Loucy (cell line): ENCODE results near the gene CPNE6.

Experiments
- H2AFZ ChIP-seq: fragments of 200-600 bp; sonication (generic); 2 replicates; pipeline ENCODE4 v1.6.0; 2016; ENCODE audit warnings: antibody characterized with exemption, mild to moderate bottlenecking, low read length, moderate library complexity
- H3F3A ChIP-seq: fragments of 200-600 bp; 2 replicates; pipeline ENCODE4 v1.6.0; 2016; ENCODE audit warnings: antibody characterized with exemption, low read depth, mild to moderate bottlenecking
- H3K27me3 ChIP-seq: fragments of 200-600 bp; sonication (generic); 2 replicates; pipeline ENCODE4 v1.6.1; 2014; ENCODE audit warnings: low read length, mild to moderate bottlenecking; ENCODE audit not compliant: insufficient read depth, poor library complexity, severe bottlenecking
- H3K36me3 ChIP-seq: fragments of 200-600 bp; sonication (generic); 2 replicates; pipeline ENCODE4 v1.6.1; 2016; ENCODE audit warnings: low read length; ENCODE audit not compliant: insufficient read depth
- H3K4me1 ChIP-seq: fragments of 200-600 bp; sonication (generic); 2 replicates; pipeline ENCODE4 v1.5.1; 2014; ENCODE audit warnings: low read length, mild to moderate bottlenecking; ENCODE audit not compliant: insufficient read depth, poor library complexity, severe bottlenecking
- H3K4me2 ChIP-seq: fragments of 200-600 bp; sonication (generic); 2 replicates; pipeline ENCODE4 v1.6.0; 2014; ENCODE audit warnings: antibody characterized with exemption, low read length, low read depth, mild to moderate bottlenecking; ENCODE audit not compliant: poor library complexity, severe bottlenecking
- H3K4me3 ChIP-seq: fragments of 200-600 bp; sonication (generic); 2 replicates; pipeline ENCODE4 v1.5.1; 2014; ENCODE audit warnings: low read length, mild to moderate bottlenecking, mixed read lengths; ENCODE audit not compliant: poor library complexity, severe bottlenecking
- H3K79me2 ChIP-seq: fragments of 200-600 bp; sonication (generic); 2 replicates; pipeline ENCODE4 v1.6.1; 2014; ENCODE audit warnings: low read length; ENCODE audit not compliant: insufficient read depth
- H3K9ac ChIP-seq: fragments of 200-600 bp; sonication (generic); 2 replicates; pipeline ENCODE4 v1.6.0; 2014; ENCODE audit warnings: mild to moderate bottlenecking, low read depth, low read length, moderate library complexity; ENCODE audit not compliant: poor library complexity, severe bottlenecking
- H3K9me2 ChIP-seq: fragments of 200-600 bp; sonication (generic); replicated peaks from 2 replicates; pipeline ENCODE4 v1.6.1; 2016; ENCODE audit warnings: low read depth, low read length, mixed read lengths
- H3K9me3 ChIP-seq: fragments of 200-600 bp; sonication (generic); 2 replicates; pipeline ENCODE4 v1.6.1; 2014; ENCODE audit warnings: mild to moderate bottlenecking, antibody characterized with exemption, low read length, low read depth; ENCODE audit not compliant: insufficient read depth
- H4K20me1 ChIP-seq: fragments of 200-600 bp; sonication (generic); 2 replicates; pipeline ENCODE4 v1.6.0; 2014; ENCODE audit warnings: antibody characterized with exemption, low read length, mild to moderate bottlenecking; ENCODE audit not compliant: insufficient read depth, poor library complexity, severe bottlenecking
- EZH2phosphoT487 ChIP-seq: fragments of 200-600 bp; IDR thresholded peaks from 2 replicates; pipeline ENCODE4 v1.6.1; 2018; ENCODE audit warnings: antibody characterized with exemption, mild to moderate bottlenecking, moderate library complexity, borderline replicate concordance
- TF ChIP-seq, protein P1 (sequence below): fragments of 200-600 bp; sonication (generic); conservative IDR thresholded peaks from 2 replicates; pipeline ENCODE4 v1.5.1; 2014; ENCODE audit warnings: mild to moderate bottlenecking, antibody characterized with exemption, low read length

CPNE6 gene

DNA sequence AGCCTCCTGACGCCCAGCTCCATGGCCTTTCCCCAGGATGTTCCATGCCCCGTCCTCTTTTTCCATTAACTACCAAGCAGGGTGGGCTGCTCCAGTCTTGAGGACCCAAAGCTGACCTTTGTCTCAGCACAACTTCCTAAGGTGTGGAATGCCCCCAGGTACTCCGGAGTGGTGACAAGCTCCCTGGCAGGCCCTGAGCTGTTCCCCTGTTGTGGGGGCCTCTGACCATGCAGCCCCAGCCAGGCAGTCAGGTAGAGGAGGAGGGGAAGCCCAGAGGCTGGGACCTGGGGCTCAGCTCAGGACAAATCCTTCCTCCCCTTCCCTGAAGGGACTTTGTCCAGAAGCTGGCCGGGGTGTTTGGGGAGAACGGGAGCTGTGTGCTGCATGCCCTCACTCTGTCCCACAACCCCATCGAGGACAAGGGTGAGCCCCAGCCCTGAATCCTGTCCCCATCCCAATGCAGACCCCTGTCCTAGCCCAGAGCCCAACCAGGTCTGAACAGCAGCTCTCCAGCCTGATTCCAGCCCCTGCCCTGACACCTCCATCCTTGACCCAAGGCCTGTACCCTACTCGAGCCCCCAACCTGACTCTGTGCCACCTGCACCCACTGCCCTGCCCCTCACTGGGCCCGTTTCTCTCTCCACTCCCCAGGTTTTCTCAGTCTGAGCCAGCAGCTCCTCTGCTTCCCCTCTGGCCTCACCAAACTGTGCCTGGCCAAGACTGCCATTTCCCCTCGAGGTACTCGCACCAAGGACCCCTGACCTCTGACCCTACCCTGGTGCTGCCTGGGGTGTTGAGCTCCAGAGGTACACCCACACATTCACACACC is 15.2 kb upstream of the CPNE6 start:
- no peaks in the 10 kb centered on the region for H3K79me2 ChIP-seq
- H3K9ac ChIP-seq: no peak overlapping the region
- H3F3A ChIP-seq: no peaks in the 10 kb centered on the region
- no peaks in the 10 kb centered on the region for H4K20me1 ChIP-seq
- no peaks in the 10 kb centered on the region for H3K9me3 ChIP-seq
- no peak overlapping the region for H3K4me3 ChIP-seq
- H3K4me2 ChIP-seq: no peak overlapping the region
- H2AFZ ChIP-seq: no peak overlapping the region
- no peaks in the 10 kb centered on the region for H3K9me2 ChIP-seq
- H3K36me3 ChIP-seq: no peaks in the 10 kb centered on the region
- peaks cover 15% of the 10 kb centered on the region for H3K4me1 ChIP-seq
- TF ChIP-seq, protein P1, sequence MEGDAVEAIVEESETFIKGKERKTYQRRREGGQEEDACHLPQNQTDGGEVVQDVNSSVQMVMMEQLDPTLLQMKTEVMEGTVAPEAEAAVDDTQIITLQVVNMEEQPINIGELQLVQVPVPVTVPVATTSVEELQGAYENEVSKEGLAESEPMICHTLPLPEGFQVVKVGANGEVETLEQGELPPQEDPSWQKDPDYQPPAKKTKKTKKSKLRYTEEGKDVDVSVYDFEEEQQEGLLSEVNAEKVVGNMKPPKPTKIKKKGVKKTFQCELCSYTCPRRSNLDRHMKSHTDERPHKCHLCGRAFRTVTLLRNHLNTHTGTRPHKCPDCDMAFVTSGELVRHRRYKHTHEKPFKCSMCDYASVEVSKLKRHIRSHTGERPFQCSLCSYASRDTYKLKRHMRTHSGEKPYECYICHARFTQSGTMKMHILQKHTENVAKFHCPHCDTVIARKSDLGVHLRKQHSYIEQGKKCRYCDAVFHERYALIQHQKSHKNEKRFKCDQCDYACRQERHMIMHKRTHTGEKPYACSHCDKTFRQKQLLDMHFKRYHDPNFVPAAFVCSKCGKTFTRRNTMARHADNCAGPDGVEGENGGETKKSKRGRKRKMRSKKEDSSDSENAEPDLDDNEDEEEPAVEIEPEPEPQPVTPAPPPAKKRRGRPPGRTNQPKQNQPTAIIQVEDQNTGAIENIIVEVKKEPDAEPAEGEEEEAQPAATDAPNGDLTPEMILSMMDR: no peak
- no peak for TF ChIP-seq EZH2phosphoT487
- H3K27me3 ChIP-seq: no peaks in the 10 kb centered on the region

DNA sequence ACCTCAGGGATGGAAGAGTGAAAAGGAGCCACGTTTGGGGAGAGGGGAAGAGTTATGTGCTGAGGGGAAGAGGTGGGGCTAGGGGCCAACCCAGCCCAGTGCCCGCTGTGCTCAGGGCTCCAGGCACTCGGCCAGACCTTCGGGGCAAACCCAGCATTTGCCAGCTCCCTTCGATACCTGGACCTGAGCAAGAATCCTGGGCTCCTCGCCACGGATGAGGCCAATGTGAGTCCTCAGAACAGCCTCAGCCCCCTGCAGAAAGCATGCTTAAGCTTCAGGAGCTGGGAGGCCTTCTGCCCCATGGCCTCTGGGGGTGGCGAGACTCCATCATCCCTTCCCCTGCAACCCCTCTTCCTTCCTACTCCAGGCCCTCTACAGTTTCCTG is 14.6 kb upstream of the CPNE6 start:
- Histone ChIP-seq H4K20me1 (no peaks in the 10 kb centered on the region), H3K9ac (no peak overlapping the region), H3K4me3 (no peak overlapping the region), H3K4me1 (peaks cover 10% of the 10 kb centered on the region), H3K36me3 (no peaks in the 10 kb centered on the region), H3F3A (no peaks in the 10 kb centered on the region), H3K79me2 (no peaks in the 10 kb centered on the region), H3K9me2 (no peaks in the 10 kb centered on the region), H3K9me3 (no peaks in the 10 kb centered on the region), H3K27me3 (no peaks in the 10 kb centered on the region), H2AFZ (no peak overlapping the region), H3K4me2 (no peak overlapping the region)
- no peak for TF ChIP-seq EZH2phosphoT487
- TF ChIP-seq, protein P1: no peak

DNA sequence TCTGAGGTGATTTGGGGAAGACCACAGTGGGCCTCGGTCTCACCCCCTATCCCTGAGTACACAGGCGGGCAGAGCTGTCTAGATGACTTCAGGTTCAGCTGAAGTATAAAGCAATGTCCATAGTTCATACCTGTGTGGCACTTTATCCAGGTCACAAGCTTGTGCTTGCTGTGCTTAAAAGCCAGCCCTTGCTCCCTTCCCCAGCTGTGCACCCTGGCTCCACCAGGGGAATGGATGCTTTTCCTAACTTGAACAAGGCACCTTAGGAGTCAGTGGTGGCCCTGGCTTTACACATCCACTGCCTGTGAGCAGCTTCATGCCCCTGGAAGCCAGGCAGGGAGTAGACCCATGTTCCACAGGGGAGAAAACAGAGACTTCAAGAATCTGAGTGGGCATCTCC is 14.1 kb upstream of the CPNE6 start:
- Histone ChIP-seq H3F3A (no peaks in the 10 kb centered on the region), H2AFZ (no peak overlapping the region), H3K36me3 (no peaks in the 10 kb centered on the region), H3K27me3 (no peaks in the 10 kb centered on the region), H3K4me1 (peaks cover 5% of the 10 kb centered on the region), H3K9me3 (no peaks in the 10 kb centered on the region), H3K9me2 (no peaks in the 10 kb centered on the region), H3K4me3 (no peak overlapping the region), H3K79me2 (no peaks in the 10 kb centered on the region), H3K9ac (no peak overlapping the region), H4K20me1 (no peaks in the 10 kb centered on the region), H3K4me2 (no peak overlapping the region)
- no peak for TF ChIP-seq EZH2phosphoT487
- TF ChIP-seq, protein P1: no peak
